NCI-H2081 (cell line): ENCODE measurements around the gene ZBTB7C.
"Not testable (repeated sequence)": the region's sequence is repeated elsewhere in the genome, so short reads cannot be mapped to it uniquely, and the experiment has no call there.

Source experiments
- DNase-seq, 2 experiments: peaks; one replicate each; lab custom pipeline; 2025; lab: John Stamatoyannopoulos, UW

Gene ZBTB7C

GRCh38 chr18:48297139-48297538 is 112.0 kb downstream of the ZBTB7C start:
- peak in 1 of 2 experiments; percentile 5 for DNase-seq

DNA sequence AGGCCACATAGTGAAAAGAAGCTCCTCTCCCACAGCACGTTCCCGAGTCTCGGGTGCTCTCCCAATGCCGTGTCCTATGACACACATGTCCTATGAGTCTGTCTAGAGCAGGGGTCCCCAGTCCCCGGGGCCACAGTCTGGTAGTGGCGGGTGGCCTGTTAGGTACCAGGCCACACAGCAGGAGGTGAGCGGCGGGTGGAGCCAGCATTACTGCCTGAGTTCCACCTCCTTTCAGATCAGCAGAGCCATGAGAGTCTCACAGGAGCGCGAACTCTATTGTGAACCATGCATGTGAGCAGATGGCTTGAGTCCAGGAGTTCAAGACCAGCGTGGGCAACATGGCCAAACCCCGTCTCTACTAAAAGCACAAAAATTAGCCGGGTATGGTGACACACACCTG is 112.6 kb downstream of the ZBTB7C start:
- no peak for DNase-seq

GRCh38 chr18:48295586-48296311 is 113.4 kb downstream of the ZBTB7C start:
- DNase-seq = peak in 1 of 2 experiments; percentile 52

DNA sequence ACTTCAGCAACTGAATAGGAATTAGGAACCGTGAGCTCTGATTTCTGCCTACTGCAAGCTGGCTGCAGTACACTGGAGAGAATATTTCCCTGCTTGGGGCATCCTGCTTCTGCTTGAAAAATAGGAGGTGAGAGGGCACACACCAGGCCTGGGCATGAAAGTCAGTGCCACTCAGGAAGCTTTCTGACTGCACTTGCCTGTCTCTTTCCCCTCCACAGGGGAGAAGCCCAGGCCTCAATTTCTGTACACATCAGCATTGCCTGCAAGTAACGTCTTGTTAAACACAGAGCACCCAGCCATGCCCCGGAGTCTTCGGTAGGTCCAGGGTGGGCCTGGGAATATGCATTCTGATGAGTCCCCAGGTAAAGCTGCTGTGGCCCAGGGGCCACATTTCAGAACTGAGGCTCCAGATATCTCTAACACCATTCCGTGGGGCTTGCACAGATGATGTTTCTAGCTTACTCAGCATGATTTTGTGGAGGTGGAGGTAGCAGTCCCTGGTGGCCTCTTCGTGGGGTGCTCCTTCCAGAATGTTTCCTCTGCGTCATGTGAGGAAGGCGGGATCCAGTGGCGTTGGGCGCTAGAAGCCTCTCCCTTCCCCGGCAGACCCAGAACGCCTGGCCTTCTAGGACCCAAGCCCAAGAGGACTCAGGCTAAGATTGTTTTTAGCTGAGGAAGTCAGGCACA is 114.1 kb downstream of the ZBTB7C start:
- DNase-seq = no peak

GRCh38 chr18:48293954-48294898 is 115.0 kb downstream of the ZBTB7C start:
- DNase-seq = peak; percentile 86 to 91

DNA sequence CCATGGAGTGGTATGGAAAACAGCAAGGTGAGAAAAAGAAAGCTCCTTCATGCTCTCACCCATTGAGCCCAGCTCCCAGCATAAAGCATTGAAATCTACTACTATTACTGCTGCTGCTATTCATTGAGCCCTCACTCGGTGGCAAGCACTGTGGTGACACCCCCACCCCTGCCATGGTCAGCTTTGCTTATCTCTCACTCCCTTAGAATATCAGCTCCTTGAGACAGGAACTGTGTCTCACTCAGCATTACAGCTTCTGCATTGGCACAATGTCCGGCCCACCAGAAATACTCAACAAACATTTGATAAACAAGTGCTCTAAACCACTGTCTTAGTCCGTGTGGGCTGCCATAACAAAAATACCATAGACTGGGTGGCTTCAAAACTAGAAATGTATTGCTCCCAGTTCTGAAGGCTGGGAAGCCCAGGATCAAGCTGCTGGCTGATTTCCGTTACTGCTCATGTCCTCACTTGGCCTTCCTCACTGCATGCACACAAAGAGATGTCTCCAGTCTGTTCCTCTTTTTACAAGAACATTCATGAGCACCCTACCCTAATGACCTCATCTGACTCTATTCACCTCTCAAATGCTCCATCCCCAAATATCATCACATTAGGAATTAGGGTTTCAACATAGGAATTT is 116.3 kb downstream of the ZBTB7C start:
- DNase-seq = no peak

DNA sequence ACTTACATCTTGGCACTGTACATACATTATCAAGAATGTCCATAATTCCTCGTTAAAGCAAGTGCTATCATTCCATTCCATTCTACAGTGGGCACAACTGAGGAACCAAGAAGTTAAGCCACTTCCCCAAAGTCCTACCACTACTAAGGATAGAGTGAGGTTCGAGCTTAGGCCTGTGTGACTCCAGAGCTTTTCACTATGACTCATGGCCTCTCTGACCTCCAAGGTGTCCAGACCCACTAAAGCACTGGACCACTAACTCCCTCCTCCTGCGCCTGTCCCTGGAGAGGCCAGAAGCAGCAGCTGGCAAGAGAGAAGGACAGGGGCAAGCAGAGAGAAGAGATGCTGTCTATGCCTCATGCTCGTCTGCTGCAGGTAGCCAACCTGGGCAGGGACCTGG is 117.0 kb downstream of the ZBTB7C start:
- no peak for DNase-seq

DNA sequence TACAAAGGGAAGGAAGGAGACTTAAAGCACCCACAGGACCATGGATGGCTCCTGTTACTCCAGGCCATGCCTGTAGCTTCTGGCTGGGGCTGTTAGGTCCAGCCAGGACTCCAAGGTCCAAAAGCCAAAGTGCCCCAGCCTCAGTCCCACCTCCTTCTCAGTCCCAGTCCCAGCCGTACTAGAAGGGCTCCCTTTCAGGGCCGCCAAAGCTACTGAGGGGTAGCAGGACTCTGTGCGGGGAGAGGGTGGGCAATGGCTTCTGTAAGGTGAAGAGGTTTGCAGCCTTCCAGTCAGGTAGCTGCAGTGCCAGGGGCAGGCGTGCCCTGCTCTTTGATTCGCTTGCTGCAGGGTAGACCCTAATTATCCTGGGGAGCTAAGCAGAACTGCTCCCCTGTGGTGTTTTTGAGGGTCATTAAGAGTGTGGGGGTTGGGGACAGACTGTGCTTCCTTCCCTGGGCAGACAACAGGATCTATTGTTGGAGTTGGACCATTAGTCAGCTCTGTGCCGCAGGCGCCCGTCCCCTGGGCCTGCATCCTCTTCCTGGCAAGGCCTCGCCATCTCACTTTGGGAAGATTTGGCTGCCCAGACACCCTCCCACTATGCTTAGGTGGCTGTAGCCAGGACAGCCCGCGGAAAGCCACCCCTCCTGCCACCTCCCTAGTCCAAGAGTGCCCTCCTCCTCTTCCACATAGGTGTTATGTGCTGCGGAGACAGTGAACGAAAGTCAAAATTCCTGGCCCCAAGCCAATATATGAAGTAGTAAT is 118.8 kb downstream of the ZBTB7C start:
- DNase-seq = peak; percentile 23 to 70

DNA sequence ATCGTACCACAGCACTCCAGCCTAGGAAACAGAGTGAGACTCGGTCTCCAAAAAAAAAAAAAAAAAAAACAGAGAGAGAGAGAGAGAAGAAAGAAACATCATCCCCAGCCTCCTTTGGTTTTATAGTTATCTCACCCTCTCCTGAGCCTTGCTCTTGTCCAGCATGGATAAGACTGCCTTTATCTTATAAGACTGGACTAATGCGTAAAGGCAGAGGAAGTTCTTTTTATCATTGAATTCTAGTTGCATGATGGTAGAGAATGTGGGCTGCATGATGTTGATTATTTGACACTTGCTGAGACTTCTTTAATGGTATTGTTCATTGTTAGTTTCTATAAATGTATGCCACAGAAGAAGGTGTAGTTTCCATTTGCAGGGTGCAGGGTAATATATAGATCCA is 124.4 kb downstream of the ZBTB7C start:
- DNase-seq = no peak

DNA sequence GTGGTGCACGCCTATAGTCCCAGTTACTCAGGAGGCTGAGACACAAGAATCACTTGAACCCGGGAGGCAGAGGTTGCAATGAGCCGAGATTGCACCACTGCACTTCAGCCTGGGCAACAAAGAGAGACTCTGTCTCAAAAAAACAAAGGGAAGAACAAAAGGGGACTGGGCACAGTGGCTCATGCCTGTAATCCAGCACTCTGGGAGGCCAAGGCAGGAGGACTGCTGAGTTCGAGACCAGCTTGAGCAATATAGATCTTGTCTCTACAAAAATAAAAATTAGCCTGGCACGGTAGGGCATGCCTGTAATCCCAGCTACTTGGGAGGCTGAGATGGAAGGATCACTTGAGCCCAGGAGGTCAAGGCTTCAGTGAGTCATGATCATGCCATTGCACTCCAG is 125.2 kb downstream of the ZBTB7C start:
- DNase-seq = not testable (repeated sequence)

DNA sequence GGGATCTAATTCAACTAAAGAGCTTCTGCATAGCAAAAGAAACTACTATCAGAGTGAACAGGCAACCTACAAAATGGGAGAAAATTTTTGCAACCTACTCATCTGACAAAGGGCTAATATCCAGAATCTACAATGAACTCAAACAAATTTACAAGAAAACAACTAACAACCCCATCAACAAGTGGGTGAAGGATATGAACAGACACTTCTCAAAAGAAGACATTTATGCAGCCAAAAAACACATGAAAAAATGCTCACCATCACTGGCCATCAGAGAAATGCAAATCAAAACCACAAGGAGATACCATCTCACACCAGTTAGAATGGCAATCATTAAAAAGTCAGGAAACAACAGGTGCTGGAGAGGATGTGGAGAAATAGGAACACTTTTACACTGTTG is 127.7 kb downstream of the ZBTB7C start:
- not testable (repeated sequence) for DNase-seq

GRCh38 chr18:48279312-48279711 is 129.9 kb downstream of the ZBTB7C start:
- no peak for DNase-seq

DNA sequence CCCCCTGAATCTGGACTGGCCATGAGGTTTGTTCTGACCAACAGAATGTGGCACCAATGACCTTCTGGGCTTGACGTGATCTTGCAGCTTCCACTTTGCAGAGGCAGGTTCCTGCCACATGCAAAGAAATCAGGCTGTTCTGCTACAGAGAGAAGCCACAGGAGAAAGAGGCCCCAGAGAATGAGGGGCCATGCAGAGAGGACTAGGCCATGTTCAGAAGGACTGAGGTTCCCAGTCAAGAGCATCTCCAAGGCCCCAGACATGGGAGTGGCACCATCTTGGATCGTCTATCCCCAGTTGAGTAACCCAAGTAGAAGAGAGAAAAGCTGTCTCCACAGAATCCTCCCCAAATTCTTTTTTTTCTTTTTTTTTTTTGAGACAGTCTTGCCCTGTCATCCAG is 131.1 kb downstream of the ZBTB7C start:
- DNase-seq = no peak

DNA sequence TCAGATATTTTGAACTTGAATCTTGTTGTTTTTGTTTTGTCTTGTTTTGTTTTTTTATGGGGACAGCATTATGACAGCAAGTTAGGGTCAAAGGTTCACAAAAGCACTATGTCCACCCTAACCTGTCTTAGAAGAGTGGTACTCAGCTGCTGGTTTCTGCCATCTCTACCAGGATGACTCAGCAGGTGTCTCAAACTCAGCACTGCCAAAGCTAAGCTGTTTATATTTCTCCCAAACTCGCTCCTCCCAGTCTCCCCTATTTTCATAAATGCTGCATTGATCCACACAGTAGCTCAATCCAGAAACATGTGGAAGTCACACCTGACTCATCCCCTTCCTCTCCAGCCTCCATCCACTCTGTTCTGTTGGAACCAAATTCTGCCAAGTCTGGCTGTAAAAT is 134.9 kb downstream of the ZBTB7C start:
- no peak for DNase-seq

DNA sequence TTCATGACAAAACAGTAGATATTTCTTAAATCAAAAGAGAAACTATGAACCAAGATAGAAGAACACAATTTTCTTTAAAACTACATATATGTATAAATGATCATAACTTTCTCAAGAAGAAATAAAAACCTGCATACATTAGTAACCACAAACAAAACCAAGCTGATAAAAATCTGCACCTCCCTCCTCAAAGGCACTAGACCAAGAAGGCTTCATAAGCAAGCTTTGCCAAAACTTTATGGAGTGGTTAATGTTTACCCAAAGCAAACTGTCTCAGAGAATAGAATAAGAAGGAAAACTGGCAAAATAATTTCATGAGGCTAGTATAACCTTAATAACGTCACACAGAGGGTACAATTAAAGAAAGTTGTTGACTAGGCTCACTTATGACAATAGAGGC is 138.3 kb downstream of the ZBTB7C start:
- no peak for DNase-seq

DNA sequence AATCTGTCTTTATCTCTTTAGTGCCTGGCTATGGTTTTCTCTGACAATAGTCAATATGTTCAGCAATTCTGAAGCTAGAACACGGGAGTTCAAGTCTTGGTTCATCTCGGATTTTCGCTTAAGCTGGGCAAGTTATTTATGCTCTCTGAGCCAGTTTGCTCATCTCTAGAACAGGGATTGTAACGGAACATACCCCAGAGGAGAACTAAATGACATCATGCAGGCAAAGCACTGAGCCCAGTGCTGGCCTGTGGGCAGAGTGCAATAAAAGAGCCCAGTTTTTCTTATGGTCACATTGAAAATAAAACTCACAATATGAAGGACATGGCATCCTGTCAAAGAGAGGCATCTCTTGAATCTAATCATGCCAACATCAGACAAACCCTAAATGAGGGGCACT is 143.9 kb downstream of the ZBTB7C start:
- DNase-seq = no peak

DNA sequence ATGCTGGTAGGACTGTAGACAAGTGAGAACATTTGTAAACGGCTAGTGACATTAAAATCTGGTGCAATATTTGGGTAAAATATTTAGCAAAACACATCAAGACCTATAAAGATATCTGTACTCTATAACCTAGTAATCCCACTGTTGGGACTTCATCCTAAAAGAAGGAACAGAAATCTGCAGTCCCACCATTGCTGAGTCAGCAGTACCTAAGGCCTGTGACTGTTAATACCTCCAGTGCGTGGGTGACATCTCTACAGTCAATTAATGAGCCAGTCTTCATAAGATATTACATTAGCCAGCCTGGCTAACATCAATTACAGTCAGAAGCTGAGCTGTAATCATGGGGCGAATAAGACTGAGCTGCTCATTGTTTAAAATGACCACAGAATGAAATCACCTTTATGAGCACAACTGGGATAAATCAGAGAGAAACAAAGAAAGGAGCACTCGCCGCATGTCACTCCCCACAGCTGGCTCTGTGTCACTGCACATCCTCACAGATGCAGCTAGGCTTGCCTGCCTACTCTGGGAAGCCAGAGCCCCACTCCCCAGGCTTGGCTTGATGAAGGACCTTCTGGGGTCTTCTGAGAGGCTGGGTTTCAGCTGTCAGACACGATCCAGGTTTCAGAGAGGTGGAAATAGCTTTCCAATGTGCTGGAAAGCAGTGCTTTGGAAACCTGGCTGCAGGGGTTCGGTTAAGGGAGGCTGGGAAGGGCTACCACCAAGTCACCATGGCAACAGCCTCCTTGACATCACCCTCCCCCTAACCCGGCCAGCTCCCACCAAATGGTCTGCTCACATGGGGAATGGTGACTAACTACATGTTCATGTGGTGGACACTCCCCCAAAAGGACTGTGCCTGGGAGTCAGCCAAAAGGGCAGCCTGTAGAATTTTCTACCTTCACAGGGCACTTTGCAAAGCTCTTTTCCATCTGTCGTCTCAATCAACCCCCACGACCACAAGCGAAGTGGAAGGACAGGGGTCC is 145.0 kb downstream of the ZBTB7C start:
- DNase-seq = no peak

DNA sequence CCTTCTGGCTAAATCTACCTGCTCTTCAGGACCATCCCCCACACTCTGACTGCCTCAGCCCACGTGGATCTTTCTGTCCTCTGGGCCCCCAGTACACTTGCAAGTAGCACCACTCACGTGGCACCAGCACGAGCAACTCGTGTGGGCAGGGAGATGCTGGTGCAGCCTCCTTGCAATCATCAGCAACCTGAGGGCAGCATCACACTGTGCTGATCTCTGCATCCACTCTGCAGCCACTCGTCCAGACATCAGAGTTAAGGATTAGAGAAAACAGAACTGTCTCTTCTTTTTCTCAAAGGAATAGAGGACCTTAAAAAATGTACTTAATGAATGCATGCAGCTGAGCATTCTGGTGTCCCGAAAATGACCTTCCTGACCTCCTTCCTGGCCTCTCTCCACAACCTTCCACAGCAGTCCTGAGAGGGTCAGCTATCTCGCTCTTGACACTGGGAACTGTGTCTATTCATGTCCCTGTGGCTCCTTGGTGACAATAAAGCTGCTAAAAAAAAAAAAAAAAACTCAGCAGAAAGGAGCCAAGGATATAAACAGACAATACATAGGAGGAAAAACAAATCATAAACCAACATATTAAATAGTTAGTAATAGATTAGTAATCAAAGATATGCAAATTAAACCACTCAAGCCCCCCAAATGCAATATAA is 145.9 kb downstream of the ZBTB7C start:
- DNase-seq = no peak

DNA sequence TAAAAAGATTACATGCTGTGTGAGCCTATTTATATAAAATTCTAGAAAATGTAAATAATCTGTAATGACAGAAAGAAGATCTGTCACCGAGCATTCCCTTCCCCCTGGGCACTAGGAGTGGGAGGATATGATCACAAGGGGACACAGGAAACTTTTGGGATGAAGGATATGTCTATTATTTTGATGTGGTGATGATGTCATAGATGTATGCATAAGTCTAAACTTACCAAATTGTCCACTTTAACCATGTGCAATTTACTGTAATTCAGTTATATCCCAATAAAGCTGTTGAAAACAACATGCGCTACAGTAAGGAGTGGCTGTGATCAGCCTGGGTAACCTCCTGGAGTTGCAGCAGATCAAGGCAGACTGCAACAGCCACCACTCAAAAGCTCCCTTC is 148.9 kb downstream of the ZBTB7C start:
- no peak for DNase-seq

DNA sequence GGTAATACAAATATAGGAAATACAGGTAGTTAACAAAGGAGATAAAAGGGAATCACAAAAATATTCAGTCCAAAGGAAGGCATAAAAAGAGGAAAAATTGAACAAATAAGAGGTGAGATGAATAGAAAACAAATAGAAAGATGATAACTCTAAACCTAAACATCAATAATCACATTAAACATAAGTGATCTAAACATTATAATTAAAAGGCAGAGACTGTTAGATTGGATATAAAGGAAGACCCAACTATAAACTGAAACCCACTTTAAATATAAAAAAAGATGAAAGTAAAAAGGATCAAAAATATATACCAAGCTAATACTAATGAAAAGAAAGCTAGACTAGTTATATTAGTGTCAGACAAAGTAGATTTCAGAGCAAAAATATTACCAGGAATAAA is 152.3 kb downstream of the ZBTB7C start:
- no peak for DNase-seq
